ENCODE data around the gene ZXDB.

DNA sequence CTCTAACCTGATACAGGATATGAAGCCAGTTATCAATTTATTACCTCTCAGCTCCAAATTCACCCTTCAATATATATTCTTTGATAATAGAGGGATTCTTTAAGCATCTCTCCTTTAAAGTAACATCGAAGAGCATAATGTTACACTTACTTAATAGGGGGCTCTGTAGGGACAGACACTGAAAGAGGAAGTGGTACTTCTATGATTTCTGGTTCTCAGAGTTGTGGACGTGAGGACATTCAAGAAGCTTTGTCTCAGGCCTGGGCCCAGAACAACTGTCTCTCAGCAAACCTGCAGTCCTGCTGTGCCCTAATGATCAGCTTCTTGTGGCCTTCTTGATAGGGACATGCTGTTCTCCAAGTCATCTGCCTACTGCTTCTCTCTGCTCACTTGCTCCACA lies 4.2 kb upstream of the ZXDB start:
- no peak for TF ChIP-seq EZH2 (IDR thresholded peaks at IDR 0.05; ENCODE audit: low read length)
- TF ChIP-seq, protein P1, sequence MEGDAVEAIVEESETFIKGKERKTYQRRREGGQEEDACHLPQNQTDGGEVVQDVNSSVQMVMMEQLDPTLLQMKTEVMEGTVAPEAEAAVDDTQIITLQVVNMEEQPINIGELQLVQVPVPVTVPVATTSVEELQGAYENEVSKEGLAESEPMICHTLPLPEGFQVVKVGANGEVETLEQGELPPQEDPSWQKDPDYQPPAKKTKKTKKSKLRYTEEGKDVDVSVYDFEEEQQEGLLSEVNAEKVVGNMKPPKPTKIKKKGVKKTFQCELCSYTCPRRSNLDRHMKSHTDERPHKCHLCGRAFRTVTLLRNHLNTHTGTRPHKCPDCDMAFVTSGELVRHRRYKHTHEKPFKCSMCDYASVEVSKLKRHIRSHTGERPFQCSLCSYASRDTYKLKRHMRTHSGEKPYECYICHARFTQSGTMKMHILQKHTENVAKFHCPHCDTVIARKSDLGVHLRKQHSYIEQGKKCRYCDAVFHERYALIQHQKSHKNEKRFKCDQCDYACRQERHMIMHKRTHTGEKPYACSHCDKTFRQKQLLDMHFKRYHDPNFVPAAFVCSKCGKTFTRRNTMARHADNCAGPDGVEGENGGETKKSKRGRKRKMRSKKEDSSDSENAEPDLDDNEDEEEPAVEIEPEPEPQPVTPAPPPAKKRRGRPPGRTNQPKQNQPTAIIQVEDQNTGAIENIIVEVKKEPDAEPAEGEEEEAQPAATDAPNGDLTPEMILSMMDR (optimal IDR thresholded peaks at IDR 0.05 in 1 of 3, IDR thresholded peaks at IDR 0.05 in 1 of 3, conservative IDR thresholded peaks at IDR 0.05 in 1 of 3; ENCODE audit: extremely low read depth in 1 of 3, insufficient read depth in 2 of 3, low read length in 3 of 3), result no peak

Measured in keratinocyte (primary cell).